Measurements from ENCODE around the gene RTP3. TPM values are rescaled to one million over a fixed set of nuclear protein-coding genes. Genes with fewer than 3 reads are reported as not detected.
"Not testable (repeated sequence)": the region's sequence is repeated elsewhere in the genome, so short reads cannot be mapped to it uniquely, and the experiment has no call there.

RTP3 gene
- total RNA-seq, 3 donors from 2014 or later = not detected

DNA sequence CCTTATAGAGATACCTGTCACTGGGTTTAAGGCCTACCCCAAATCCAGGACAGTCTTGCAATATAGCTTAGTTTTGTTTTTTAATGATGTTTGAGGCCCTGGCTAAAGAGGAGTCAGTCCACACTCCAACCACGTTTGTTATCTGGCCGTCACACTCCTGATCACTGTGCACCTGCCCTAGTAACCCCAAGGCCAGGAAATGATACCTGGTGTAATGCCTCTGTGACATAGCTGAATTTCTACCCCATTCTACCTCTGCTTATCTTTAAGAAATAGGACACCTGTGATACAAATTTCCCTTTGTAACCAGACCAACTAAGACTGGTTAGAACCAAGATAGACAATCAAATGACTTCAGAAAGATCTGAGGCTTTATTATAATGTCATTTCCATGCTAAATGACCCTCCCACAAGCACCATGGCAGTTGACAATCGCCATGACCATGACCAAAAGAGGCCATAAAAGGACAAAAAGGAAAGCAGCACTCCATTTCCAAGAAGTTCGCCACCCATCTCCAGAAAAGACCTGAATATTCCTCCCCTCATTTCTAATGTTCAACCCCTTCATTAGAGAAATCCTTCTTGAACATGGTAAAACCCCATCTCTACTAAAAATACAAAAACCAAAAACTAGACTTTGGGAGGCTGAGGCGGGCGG, 4.8 kb upstream of the RTP3 start:
- Mint-ChIP-seq H3K36me3 (ENCODE audit: insufficient read depth) (no peaks in the 10 kb centered on the region), H3K9me3 (no peaks in the 10 kb centered on the region), H3K4me3 (no peak overlapping the region), H3K27me3 (ENCODE audit: low read depth) (no peaks in the 10 kb centered on the region), H3K4me1 (ENCODE audit: low read depth) (peaks cover 24% of the 10 kb centered on the region)
- no peak for ATAC-seq
- DNase-seq = no peak

DNA sequence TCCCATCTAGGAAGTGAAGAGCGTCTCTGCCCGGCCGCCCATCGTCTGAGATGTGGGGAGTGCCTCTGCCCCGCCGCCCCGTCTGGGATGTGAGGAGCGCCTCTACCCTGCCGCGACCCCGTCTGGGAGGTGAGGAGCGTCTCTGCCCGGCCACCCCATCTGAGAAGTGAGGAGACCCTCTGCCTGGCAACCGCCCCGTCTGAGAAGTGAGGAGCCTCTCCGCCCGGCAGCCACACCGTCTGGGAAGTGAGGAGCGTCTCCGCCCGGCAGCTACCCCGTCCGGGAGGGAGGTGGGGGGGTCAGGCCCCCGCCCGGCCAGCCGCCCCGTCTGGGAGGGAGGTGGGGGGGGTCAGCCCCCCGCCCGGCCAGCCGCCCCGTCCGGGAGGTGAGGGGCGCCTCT, 3.3 kb upstream of the RTP3 start:
- not testable (repeated sequence) for ATAC-seq; DNase-seq; H3K36me3 Mint-ChIP-seq (ENCODE audit: insufficient read depth); H3K4me3 Mint-ChIP-seq; H3K27me3 Mint-ChIP-seq (ENCODE audit: low read depth); H3K9me3 Mint-ChIP-seq
- peaks cover 13% of the 10 kb centered on the region for H3K4me1 Mint-ChIP-seq (ENCODE audit: low read depth)

DNA sequence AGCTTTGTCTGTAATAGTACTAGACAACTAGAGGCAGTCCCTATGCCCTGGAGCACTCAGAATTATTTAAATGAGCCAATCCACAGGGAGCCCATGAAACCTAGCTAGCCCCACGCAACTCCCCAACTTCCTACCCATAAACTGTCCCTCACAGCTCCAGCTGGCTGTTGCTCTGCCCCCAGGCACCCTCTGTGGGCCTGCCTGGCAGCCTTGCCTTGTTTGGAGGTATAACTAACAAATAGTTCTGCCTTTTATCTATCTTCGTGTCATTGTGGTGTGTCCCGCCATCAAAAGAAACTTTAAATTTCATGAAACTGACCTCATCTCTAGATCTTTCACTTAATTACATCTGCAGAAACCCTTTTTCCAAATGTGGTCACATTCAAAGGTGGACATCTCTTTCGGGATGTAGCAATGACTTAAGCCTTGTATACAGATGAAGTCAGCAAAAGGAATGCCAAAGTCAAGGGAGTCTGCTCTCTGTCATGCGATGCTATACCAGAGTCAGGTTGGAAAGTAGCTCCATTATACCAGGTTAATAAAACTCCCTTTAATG, 1.8 kb upstream of the RTP3 start:
- DNase-seq (no peak), ATAC-seq (no peak)
- no peaks in the 10 kb centered on the region for H3K27me3 Mint-ChIP-seq (ENCODE audit: low read depth)
- no peaks in the 10 kb centered on the region for H3K9me3 Mint-ChIP-seq
- H3K4me3 Mint-ChIP-seq = no peak overlapping the region
- H3K36me3 Mint-ChIP-seq (ENCODE audit: insufficient read depth) = no peaks in the 10 kb centered on the region
- H3K4me1 Mint-ChIP-seq (ENCODE audit: low read depth) = peaks cover 7% of the 10 kb centered on the region

DNA sequence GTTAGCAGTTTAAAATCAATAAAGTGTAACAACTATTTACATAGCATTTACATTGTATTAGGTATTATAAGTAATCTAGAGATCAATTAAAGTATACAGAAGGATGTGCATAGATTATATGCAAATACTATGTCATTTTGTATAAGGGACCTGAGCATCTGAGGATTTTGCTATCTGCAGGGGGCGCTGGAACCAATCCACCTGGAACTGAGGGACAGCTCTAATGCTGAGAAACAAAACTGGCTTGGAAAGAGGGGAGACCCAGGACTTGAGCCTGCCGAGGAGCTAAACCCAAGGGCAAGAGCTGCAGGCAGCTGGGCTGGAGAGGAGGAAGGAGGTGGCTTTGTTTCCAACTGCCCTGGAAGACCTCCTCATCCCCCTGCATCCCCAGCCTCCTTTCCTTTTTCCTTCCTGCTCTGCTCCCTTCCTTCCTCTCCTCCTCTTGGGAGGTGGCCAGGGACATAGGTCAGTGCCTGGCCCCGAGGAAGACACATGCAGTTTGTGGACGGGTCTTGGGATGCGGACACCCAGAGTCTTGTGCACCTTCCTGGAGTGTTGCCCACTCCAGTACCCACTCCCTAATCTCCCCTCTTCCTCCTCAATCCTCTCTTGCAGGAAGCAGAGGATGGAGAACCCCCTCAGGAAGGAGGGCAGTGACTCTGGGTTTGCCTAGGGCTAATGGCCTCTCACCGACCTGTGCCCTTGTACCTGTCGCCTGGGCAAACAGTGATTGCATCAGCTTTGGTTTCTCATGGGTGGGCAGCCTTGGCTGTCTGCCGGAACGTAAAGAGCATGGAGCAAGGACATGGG, 825 bp upstream of the RTP3 start:
- H3K36me3 Mint-ChIP-seq (ENCODE audit: insufficient read depth) = no peaks in the 10 kb centered on the region
- peak; percentile 57 for DNase-seq
- ATAC-seq = peak in 1 of 2 donors; percentile 37
- H3K27me3 Mint-ChIP-seq (ENCODE audit: low read depth) = no peaks in the 10 kb centered on the region
- no peak overlapping the region for H3K4me3 Mint-ChIP-seq
- H3K4me1 Mint-ChIP-seq (ENCODE audit: low read depth) = peaks cover 9% of the 10 kb centered on the region
- H3K9me3 Mint-ChIP-seq = no peaks in the 10 kb centered on the region

DNA sequence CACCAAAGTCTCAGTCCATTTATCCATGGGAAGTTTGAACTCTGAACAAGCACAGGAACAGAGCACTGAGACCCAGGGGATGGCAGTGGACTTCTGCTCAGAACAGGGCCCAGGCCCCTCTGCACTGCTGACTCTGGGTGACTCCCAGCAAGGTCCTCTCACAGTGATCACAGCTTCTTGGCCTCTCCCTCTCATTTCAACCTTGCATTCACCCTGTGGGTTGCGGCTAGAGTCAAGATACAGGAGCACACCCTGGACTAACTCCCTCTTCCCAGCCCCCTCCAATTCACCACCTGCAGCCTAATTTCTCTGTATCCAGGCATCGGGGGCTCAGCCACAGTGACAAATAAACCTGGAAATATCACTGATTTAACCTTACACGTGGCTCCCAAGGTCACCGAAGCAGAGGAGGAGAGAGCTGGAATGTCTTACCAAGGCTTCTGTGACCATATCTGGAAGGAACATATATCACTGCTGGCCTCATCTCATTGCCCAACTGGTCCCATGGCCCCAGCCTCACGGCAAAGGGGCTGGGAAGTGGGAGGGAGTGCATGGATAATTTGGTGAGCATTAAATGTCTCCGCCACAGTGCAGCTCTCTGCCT, 1.2 kb downstream of the RTP3 start:
- DNase-seq (no peak), ATAC-seq (no peak)
- H3K9me3 Mint-ChIP-seq = no peaks in the 10 kb centered on the region
- H3K36me3 Mint-ChIP-seq (ENCODE audit: insufficient read depth) = no peaks in the 10 kb centered on the region
- no peak overlapping the region for H3K4me3 Mint-ChIP-seq
- H3K4me1 Mint-ChIP-seq (ENCODE audit: low read depth) = peaks cover 13% of the 10 kb centered on the region
- H3K27me3 Mint-ChIP-seq (ENCODE audit: low read depth) = no peaks in the 10 kb centered on the region

DNA sequence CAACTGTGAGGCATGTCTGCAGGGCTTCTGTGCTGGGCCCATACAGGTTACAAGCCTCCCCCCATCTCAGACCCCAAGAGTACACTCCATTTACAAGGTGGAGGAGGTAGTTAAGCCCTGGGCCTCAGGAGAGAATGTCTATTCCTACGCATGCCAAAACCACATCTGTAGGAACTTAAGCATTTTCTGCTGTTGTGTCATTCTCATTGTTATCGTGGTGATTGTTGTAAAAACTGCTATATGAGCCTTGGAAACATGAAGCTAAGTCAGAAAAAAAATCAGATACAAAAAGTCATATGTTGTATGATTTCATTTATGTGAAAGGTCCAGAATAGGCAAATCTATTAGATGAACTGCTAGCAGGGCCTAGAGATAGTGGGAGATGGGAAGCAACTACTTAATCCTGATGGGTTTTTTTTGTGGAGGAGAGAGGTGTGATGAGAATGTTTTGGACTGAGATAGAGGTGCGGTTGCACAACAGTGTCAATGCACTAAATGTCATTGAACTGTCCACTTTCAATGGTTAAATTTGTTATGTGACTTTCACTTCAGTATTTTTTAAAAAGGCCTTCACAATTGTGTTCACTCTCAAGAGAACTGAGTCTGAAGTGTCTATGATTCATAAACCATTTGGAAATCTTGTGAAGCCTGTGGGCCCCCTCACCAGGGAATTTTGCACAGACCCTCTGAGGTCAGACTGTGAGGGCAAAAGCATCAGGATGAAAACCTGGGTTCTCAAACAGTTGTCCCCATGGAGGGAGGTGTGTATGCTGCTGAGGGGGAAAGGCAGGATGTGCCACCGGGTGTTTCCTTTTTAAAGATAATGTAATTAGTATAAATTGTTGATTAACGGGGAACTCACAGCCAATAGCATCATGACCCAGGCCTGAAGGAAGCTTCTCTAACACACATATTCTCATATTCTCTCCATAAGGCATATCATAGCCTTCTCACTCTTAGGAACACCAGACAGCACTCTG, 3.2 kb downstream of the RTP3 start:
- Mint-ChIP-seq H3K9me3 (no peaks in the 10 kb centered on the region), H3K4me1 (ENCODE audit: low read depth) (peaks cover 24% of the 10 kb centered on the region), H3K4me3 (no peak overlapping the region), H3K36me3 (ENCODE audit: insufficient read depth) (no peaks in the 10 kb centered on the region), H3K27me3 (ENCODE audit: low read depth) (no peaks in the 10 kb centered on the region)
- no peak for DNase-seq
- no peak for ATAC-seq

DNA sequence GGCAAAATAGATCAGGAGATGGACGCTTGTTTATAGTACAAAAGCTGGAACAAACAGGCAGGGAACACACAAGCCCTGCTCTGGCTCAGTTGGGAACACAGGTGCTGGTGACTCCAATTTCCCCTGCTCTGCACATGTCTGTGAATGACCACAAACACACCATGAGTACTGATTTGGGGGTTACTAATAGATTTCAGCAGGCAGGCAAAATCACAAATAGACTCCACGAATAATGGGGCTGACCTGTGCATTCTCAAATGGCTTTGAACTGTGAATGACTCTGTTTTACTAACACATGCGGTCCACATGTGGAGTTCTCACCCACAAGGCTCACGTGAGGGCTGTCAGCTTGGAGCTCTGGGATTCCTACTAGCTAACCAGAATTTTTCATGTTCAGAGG, 3.9 kb downstream of the RTP3 start:
- no peaks in the 10 kb centered on the region for H3K27me3 Mint-ChIP-seq (ENCODE audit: low read depth)
- no peak overlapping the region for H3K4me3 Mint-ChIP-seq
- DNase-seq = no peak
- no peak for ATAC-seq
- H3K36me3 Mint-ChIP-seq (ENCODE audit: insufficient read depth) = no peaks in the 10 kb centered on the region
- H3K4me1 Mint-ChIP-seq (ENCODE audit: low read depth) = peaks cover 24% of the 10 kb centered on the region
- H3K9me3 Mint-ChIP-seq = no peaks in the 10 kb centered on the region

DNA sequence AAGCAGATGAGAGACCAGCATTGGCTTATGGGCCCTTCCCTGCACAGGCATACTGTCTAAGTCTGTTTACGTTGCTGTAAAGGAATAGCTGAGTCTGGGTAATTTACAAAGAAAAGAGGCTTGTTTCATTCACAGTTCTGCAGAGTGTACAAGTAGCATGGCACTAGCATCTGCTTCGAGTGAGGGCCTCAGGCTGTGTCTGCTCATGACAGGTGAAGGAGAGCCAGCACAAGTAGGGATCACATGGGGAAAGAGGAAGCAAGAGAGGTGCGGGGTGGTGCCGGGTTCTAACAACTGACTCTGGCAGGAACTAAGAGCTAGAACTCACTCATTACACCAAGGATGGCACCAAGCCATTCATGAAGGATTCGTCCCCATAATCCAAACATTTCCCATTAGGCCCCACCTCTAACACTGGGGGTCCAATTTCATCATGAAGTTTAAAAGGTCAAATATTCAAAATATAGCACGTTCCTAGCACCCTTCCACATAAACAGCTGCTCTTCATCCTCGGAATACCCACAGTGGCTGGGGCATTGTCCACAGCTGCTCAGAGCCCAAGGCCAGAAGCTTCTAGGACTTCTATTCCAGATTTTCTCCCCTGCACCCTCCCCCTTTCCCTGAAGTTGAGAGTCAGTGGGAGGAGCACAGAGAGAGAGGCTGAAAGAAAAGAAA, 5.6 kb downstream of the RTP3 start:
- no peaks in the 10 kb centered on the region for H3K27me3 Mint-ChIP-seq (ENCODE audit: low read depth)
- no peaks in the 10 kb centered on the region for H3K36me3 Mint-ChIP-seq (ENCODE audit: insufficient read depth)
- H3K4me3 Mint-ChIP-seq = no peak overlapping the region
- no peak for DNase-seq
- peaks cover 19% of the 10 kb centered on the region for H3K4me1 Mint-ChIP-seq (ENCODE audit: low read depth)
- ATAC-seq = no peak
- no peaks in the 10 kb centered on the region for H3K9me3 Mint-ChIP-seq

DNA sequence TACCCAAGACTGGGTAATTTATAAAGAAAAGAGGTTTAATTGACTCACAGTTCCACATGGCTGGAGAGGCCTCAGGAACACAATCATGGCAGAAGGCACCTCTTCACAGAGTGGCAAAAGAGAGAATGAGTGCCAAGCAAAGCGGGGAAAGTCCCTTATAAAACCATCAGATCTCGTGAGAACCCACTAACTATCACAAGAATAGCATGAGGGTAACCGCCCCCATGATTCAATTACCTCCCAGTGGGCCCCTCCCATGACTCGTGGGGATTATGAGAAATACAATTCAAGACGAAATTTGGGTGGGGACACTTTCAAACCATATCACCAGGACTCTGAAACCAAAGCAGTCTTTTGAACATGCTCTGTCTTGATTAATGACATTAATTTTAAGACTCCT, 7.0 kb downstream of the RTP3 start:
- H3K36me3 Mint-ChIP-seq (ENCODE audit: insufficient read depth) = no peaks in the 10 kb centered on the region
- no peak overlapping the region for H3K4me3 Mint-ChIP-seq
- peak; percentile 29 for DNase-seq
- peaks cover 19% of the 10 kb centered on the region for H3K4me1 Mint-ChIP-seq (ENCODE audit: low read depth)
- no peaks in the 10 kb centered on the region for H3K9me3 Mint-ChIP-seq
- H3K27me3 Mint-ChIP-seq (ENCODE audit: low read depth) = no peaks in the 10 kb centered on the region
- peak; percentile 77 to 83 for ATAC-seq

DNA sequence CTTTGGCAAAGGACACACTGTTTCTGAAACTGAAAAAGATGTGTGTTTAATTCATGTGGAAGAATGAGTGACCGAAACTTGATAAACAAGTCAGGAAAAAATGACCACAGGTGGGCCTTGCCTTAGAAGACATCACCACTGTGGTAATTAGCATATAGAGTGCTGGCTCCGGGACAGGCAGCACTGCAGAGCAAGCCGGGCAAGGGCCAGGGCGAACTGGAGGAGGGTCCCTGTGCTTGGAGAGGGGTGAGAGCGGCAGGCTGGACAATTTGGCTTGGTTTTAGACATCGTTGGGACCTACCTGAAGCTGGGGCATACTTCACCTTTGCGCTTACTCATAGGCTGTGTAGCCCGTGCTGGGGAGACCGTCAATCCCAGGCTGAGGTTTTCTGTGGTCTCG, 8.2 kb downstream of the RTP3 start:
- no peaks in the 10 kb centered on the region for H3K27me3 Mint-ChIP-seq (ENCODE audit: low read depth)
- H3K4me1 Mint-ChIP-seq (ENCODE audit: low read depth) = peaks cover 17% of the 10 kb centered on the region
- no peak for ATAC-seq
- H3K9me3 Mint-ChIP-seq = no peaks in the 10 kb centered on the region
- H3K36me3 Mint-ChIP-seq (ENCODE audit: insufficient read depth) = no peaks in the 10 kb centered on the region
- no peak for DNase-seq
- no peak overlapping the region for H3K4me3 Mint-ChIP-seq

DNA sequence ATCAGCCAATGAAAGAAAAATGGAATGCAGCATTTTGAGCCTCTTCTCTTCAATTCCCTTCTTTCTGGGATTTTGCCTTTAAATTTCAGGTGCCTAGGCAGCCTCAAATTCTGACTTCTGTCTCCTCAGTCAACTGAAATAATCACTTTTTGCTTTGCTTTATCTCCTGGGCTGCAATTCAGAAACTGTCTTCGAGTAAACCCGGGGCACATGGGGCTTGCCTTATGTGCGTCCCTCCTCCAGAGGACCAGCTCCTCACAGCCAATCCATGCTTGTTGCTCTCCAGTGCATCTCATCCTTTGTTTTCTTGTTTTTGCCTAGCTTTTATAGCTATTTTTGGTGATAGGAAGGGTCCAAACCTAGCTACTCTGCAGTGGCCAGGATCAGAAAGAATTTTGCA, 8.8 kb downstream of the RTP3 start:
- H3K9me3 Mint-ChIP-seq = no peaks in the 10 kb centered on the region
- DNase-seq (no peak), ATAC-seq (no peak)
- no peak overlapping the region for H3K4me3 Mint-ChIP-seq
- no peaks in the 10 kb centered on the region for H3K27me3 Mint-ChIP-seq (ENCODE audit: low read depth)
- H3K36me3 Mint-ChIP-seq (ENCODE audit: insufficient read depth) = no peaks in the 10 kb centered on the region
- H3K4me1 Mint-ChIP-seq (ENCODE audit: low read depth) = peaks cover 15% of the 10 kb centered on the region

DNA sequence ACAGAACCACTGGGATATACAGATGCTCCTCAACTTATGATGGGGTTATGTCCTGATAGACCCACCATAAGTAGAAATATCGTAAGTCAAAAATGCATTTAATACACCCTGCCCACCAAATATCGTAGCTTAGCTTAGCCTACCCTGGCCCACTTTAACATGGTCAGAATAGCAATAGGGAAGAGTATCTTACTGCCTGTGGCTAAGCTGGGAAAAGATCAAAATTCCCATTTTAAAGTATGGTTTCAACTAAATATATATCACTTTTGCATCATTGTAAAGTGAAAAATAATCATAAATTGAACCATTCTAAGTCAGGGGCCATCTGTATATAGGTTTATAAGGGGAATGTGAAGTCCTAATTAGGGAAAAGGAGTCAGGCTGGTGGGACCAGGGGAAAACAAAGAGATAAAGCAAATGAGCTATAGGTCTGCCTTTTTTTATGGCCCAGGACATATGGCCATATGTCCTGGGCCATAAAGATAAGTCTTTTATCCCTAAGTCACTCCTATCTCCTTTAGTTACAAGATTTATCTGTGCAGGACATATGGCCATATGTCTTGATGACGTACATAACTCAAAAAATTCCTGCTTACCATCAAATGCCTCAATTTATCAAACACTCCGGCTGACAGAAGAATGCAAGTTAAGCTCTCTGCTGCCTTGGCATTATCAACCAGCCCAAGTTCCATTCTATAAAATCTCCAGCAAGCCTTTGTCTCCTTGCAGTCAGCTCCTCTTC, 11.2 kb downstream of the RTP3 start:
- Mint-ChIP-seq H3K4me3 (no peak overlapping the region), H3K4me1 (ENCODE audit: low read depth) (peaks cover 11% of the 10 kb centered on the region), H3K36me3 (ENCODE audit: insufficient read depth) (no peaks in the 10 kb centered on the region), H3K27me3 (ENCODE audit: low read depth) (no peaks in the 10 kb centered on the region), H3K9me3 (no peaks in the 10 kb centered on the region)
- DNase-seq = no peak
- no peak for ATAC-seq

DNA sequence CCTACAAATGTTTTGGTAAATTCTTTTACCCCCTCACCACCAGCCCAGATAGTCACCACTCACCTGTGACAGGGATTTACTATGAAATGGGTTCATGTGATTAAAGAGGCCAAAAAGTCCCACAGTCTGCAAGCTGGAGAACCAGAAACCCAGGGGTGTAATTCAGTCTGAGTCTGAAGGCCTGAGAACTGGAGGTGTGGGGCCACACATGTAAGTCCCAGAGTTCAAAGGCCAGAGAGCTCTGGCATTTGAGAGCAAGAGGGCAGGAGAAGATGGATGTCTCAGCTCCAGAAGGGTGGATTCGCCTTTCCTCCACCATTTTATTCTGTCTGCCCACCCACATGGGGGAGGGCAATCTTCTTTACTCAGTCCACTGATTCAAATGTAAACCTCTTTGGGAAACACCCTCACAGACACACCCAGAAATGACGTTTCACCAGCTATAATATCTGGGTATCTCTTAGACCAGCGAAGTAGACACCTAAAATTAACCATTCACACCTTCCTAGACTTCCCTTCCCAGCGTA, 11.9 kb downstream of the RTP3 start:
- no peaks in the 10 kb centered on the region for H3K36me3 Mint-ChIP-seq (ENCODE audit: insufficient read depth)
- peaks cover 7% of the 10 kb centered on the region for H3K4me1 Mint-ChIP-seq (ENCODE audit: low read depth)
- DNase-seq (no peak), ATAC-seq (no peak)
- H3K9me3 Mint-ChIP-seq = no peaks in the 10 kb centered on the region
- H3K27me3 Mint-ChIP-seq (ENCODE audit: low read depth) = no peaks in the 10 kb centered on the region
- H3K4me3 Mint-ChIP-seq = no peak overlapping the region

Measured in activated T-cell treated with anti-CD3 and anti-CD28 coated beads, Interleukin-2, amount 50 U/mL, for 4 hours (primary cell).